Hepatocyte (in vitro differentiated cells): Measurements from ENCODE around the gene PRKAG2. TPM values are rescaled to one million over a fixed set of nuclear protein-coding genes. Genes with fewer than 3 reads are reported as not detected.

Experiments used
- DNase-seq: peaks from one replicate; pipeline ENCODE4 v3.0.0-alpha.2; 2016; ENCODE audit warnings: low spot score
- H2AFZ ChIP-seq: fragments of 200-600 bp; sonication (generic); 2 replicates; pipeline ENCODE4 v1.6.0; 2016; ENCODE audit warnings: antibody characterized with exemption, mild to moderate bottlenecking
- H3K27ac ChIP-seq: fragments of 200-600 bp; sonication (generic); 2 replicates; pipeline ENCODE4 v1.5.1; 2016; ENCODE audit warnings: mild to moderate bottlenecking
- H3K27me3 ChIP-seq: fragments of 200-600 bp; sonication (generic); 2 replicates; pipeline ENCODE4 v1.6.1; 2016
- H3K36me3 ChIP-seq: fragments of 200-600 bp; sonication (generic); replicated peaks from 2 replicates; pipeline ENCODE4 v1.5.1; 2016; ENCODE audit warnings: low read depth; ENCODE audit not compliant: insufficient read depth
- H3K4me1 ChIP-seq: fragments of 200-600 bp; sonication (generic); 2 replicates; pipeline ENCODE4 v1.5.1; 2016; ENCODE audit warnings: mild to moderate bottlenecking, moderate library complexity; ENCODE audit not compliant: insufficient read depth
- H3K4me2 ChIP-seq: fragments of 200-600 bp; sonication (generic); 2 replicates; pipeline ENCODE4 v1.6.0; 2016
- H3K4me3 ChIP-seq: fragments of 200-600 bp; sonication (generic); 2 replicates; pipeline ENCODE4 v1.5.1; 2016; ENCODE audit warnings: mild to moderate bottlenecking
- H3K79me2 ChIP-seq: fragments of 200-600 bp; sonication (generic); 2 replicates; pipeline ENCODE4 v1.6.0; 2017; ENCODE audit warnings: mild to moderate bottlenecking
- H3K9me2 ChIP-seq: fragments of 200-600 bp; sonication (generic); replicated peaks from 2 replicates; pipeline ENCODE4 v1.6.0; 2017; ENCODE audit warnings: mild to moderate bottlenecking; ENCODE audit not compliant: insufficient read depth
- H3K9me3 ChIP-seq: fragments of 200-600 bp; sonication (generic); 2 replicates; pipeline ENCODE4 v1.5.1; 2016; ENCODE audit warnings: low read depth, mild to moderate bottlenecking
- H4K20me1 ChIP-seq: fragments of 200-600 bp; sonication (generic); 2 replicates; pipeline ENCODE4 v1.6.0; 2016; ENCODE audit warnings: mild to moderate bottlenecking; ENCODE audit not compliant: insufficient read depth, poor library complexity, severe bottlenecking
- CTCF ChIP-seq: fragments of 200-600 bp; sonication (generic); IDR thresholded peaks from 2 replicates; pipeline ENCODE4 v1.5.1; 2016; ENCODE audit warnings: antibody characterized with exemption, mild to moderate bottlenecking; ENCODE audit not compliant: poor library complexity
- EZH2 ChIP-seq: fragments of 200-600 bp; sonication (generic); IDR thresholded peaks from 2 replicates; pipeline ENCODE4 v1.6.1; 2016; ENCODE audit warnings: antibody characterized with exemption, mild to moderate bottlenecking, borderline replicate concordance
- EZH2phosphoT487 ChIP-seq: fragments of 200-600 bp; sonication (generic); IDR thresholded peaks from one replicate; pipeline ENCODE4 v1.6.1; 2018; ENCODE audit warnings: antibody characterized with exemption, mild to moderate bottlenecking, low read depth, moderate library complexity; ENCODE audit not compliant: unreplicated experiment, severe bottlenecking
- WGBS: methylation state at CpG from one replicate; pipeline ENCODE4 v1.1.6; 2016; ENCODE audit warnings: low lambda C conversion rate; ENCODE audit errors: missing lambda C conversion rate; 5-methylcytosine and 5-hydroxymethylcytosine counted together
- polyA plus RNA-seq: library from polyadenylated mRNA; unstranded; fragments of >200 nt; fragmentation: Nextera tagmentation; extraction: Ambion mirVana; gene quantifications from 2 replicates; pipeline ENCODE4 v1.2.1, GENCODE V29; 2016
- total RNA-seq: library from RNA; depleted of rRNA; stranded (reverse); fragments of >200 nt; gene quantifications from 2 replicates; pipeline ENCODE4 v1.2.3, GENCODE V29; 2014

PRKAG2 gene
- total and polyA plus RNA-seq, 2 experiments from 2014 or later, result 17.8 to 23.4 TPM

- no peaks in the 10 kb centered on the region for H4K20me1 ChIP-seq
- H3K79me2 ChIP-seq, result no peaks in the 10 kb centered on the region
- no peaks in the 10 kb centered on the region for H3K9me3 ChIP-seq
- TF ChIP-seq EZH2phosphoT487 (no peak), EZH2 (no peak), CTCF (no peak)
- H3K27ac ChIP-seq, result no peak overlapping the region
- DNase-seq, result no peak
- H3K4me1 ChIP-seq, result peaks cover 16% of the 10 kb centered on the region
- H3K27me3 ChIP-seq, result no peaks in the 10 kb centered on the region
- H3K9me2 ChIP-seq, result no peaks in the 10 kb centered on the region
- H3K4me3 ChIP-seq, result no peak overlapping the region
- H3K4me2 ChIP-seq, result no peak overlapping the region
- H2AFZ ChIP-seq, result no peak overlapping the region
- 94% methylated on average over 13 of the region's 13 CpGs for WGBS
- H3K36me3 ChIP-seq, result no peaks in the 10 kb centered on the region
These were observed 44.5 kb upstream of the PRKAG2 start for GRCh38 chr7:151921451-151921850.

GRCh38 chr7:151920488-151920887, 43.6 kb upstream of the PRKAG2 start:
- no peaks in the 10 kb centered on the region for H3K36me3 ChIP-seq
- H3K4me2 ChIP-seq, result no peak overlapping the region
- no peak for DNase-seq
- peaks cover 15% of the 10 kb centered on the region for H3K4me1 ChIP-seq
- no peaks in the 10 kb centered on the region for H3K9me2 ChIP-seq
- TF ChIP-seq CTCF (no peak), EZH2 (no peak), EZH2phosphoT487 (no peak)
- H3K9me3 ChIP-seq, result no peaks in the 10 kb centered on the region
- 94% methylated on average over 1 of the region's 1 CpG for WGBS
- no peak overlapping the region for H3K27ac ChIP-seq
- no peaks in the 10 kb centered on the region for H3K27me3 ChIP-seq
- H3K79me2 ChIP-seq, result no peaks in the 10 kb centered on the region
- H2AFZ ChIP-seq, result no peak overlapping the region
- H4K20me1 ChIP-seq, result no peaks in the 10 kb centered on the region
- H3K4me3 ChIP-seq, result no peak overlapping the region

- Histone ChIP-seq H3K36me3 (no peaks in the 10 kb centered on the region), H3K4me3 (no peak overlapping the region), H2AFZ (no peak overlapping the region), H3K27ac (no peak overlapping the region), H4K20me1 (no peaks in the 10 kb centered on the region), H3K9me2 (no peaks in the 10 kb centered on the region), H3K4me2 (no peak overlapping the region), H3K9me3 (no peaks in the 10 kb centered on the region), H3K27me3 (no peaks in the 10 kb centered on the region), H3K4me1 (peaks cover 9% of the 10 kb centered on the region), H3K79me2 (no peaks in the 10 kb centered on the region)
- TF ChIP-seq EZH2phosphoT487 (no peak), CTCF (no peak), EZH2 (no peak)
- DNase-seq, result no peak
- 93% methylated on average over 8 of the region's 8 CpGs for WGBS
These were observed 42.7 kb upstream of the PRKAG2 start for GRCh38 chr7:151919595-151919994.

GRCh38 chr7:151918510-151918843, 41.6 kb upstream of the PRKAG2 start:
- no peak for DNase-seq
- H3K36me3 ChIP-seq, result no peaks in the 10 kb centered on the region
- TF ChIP-seq CTCF (no peak), EZH2phosphoT487 (no peak), EZH2 (no peak)
- H3K9me2 ChIP-seq, result no peaks in the 10 kb centered on the region
- H3K4me3 ChIP-seq, result no peak overlapping the region
- peaks cover 9% of the 10 kb centered on the region for H3K4me1 ChIP-seq
- WGBS, result 73% methylated on average over 5 of the region's 5 CpGs
- no peaks in the 10 kb centered on the region for H4K20me1 ChIP-seq
- H3K4me2 ChIP-seq, result peak overlapping the region; percentile 19
- peak overlapping the region; percentile 50 for H3K27ac ChIP-seq
- no peaks in the 10 kb centered on the region for H3K79me2 ChIP-seq
- H2AFZ ChIP-seq, result no peak overlapping the region
- H3K27me3 ChIP-seq, result no peaks in the 10 kb centered on the region
- no peaks in the 10 kb centered on the region for H3K9me3 ChIP-seq
